Dendritic cell treated with granulocyte-macrophage colony-stimulating factor and Interleukin-4, amounts not matched to agents 40 ng/mL and 50 ng/mL, for 4 days (primary cell): Measurements from ENCODE around the gene FAM171A2.

Experiments used
- H3K27ac Mint-ChIP-seq: one replicate; pipeline ENCODE4 v1.8.0; 2022; ENCODE audit warnings: mild to moderate bottlenecking, mixed read lengths
- H3K27me3 Mint-ChIP-seq: one replicate; pipeline ENCODE4 v1.8.0; 2022; ENCODE audit warnings: mild to moderate bottlenecking, mixed read lengths
- H3K36me3 Mint-ChIP-seq: one replicate; pipeline ENCODE4 v1.8.0; 2022; ENCODE audit warnings: low read depth, mixed read lengths
- H3K4me1 Mint-ChIP-seq: one replicate; pipeline ENCODE4 v1.8.0; 2022; ENCODE audit warnings: low read depth, mixed read lengths
- H3K4me3 Mint-ChIP-seq: one replicate; pipeline ENCODE4 v1.8.0; 2022; ENCODE audit warnings: mild to moderate bottlenecking, moderate library complexity, mixed read lengths
- H3K9me3 Mint-ChIP-seq: one replicate; pipeline ENCODE4 v1.8.0; 2022; ENCODE audit warnings: mixed read lengths
- intact Hi-C: fragments of 100-400 bp; cut with micrococcal nuclease; formaldehyde crosslinking; loops from one replicate; pipeline ENCODE4 v1.15.0; 2022

The FAM171A2 gene

DNA sequence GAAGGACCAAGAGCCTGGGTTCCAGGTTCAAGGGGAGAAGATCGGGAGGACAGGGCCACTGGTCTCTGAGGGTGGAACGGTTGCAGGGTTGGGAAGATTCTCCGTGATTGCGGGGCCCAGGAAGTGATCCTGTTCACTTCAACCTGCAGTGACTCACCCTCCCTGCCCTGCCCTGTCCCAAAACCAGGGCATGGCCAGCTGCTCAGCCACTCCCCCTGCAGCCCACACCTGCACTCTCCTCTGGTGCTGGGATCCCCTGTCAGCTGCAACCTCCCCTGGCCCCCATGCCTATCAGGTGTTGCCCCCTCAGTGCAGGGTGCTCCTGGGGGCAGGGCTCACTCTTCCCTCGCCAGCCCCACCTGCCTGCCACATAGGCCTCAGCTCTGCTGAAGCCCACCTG is 54.2 kb downstream of the FAM171A2 start:
- Mint-ChIP-seq H3K4me1 (peaks cover 20% of the 10 kb centered on the region), H3K36me3 (no peaks in the 10 kb centered on the region), H3K27me3 (peaks cover 84% of the 10 kb centered on the region), H3K9me3 (no peaks in the 10 kb centered on the region), H3K27ac (no peak overlapping the region), H3K4me3 (no peak overlapping the region)
- intact Hi-C loops, result no loop called here

DNA sequence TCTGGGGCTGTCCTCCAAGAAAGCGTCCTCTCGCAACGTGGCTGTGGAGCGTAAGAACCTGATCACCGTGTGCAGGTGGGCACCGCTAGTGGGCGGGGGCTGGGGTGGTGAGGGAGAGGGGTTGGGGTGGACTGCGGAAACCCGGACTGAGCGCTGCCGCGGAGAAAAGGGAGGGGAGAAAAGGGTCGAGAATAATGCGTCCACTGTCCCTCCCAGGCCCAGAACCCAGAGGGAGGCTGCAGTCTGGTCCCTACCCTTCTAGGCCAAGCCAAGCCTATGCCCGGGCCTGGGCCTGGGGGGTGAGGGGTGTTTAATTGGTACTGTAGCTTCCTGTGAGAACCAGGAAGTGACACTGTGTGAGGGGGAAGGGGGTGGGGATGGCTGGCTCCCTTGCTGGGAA is 54.8 kb downstream of the FAM171A2 start:
- H3K27me3 Mint-ChIP-seq, result peaks cover 82% of the 10 kb centered on the region
- no peak overlapping the region for H3K27ac Mint-ChIP-seq
- no peaks in the 10 kb centered on the region for H3K36me3 Mint-ChIP-seq
- peak overlapping the region; percentile 44 for H3K4me3 Mint-ChIP-seq
- intact Hi-C loops, result no loop called here
- H3K4me1 Mint-ChIP-seq, result peaks cover 20% of the 10 kb centered on the region
- H3K9me3 Mint-ChIP-seq, result no peaks in the 10 kb centered on the region

DNA sequence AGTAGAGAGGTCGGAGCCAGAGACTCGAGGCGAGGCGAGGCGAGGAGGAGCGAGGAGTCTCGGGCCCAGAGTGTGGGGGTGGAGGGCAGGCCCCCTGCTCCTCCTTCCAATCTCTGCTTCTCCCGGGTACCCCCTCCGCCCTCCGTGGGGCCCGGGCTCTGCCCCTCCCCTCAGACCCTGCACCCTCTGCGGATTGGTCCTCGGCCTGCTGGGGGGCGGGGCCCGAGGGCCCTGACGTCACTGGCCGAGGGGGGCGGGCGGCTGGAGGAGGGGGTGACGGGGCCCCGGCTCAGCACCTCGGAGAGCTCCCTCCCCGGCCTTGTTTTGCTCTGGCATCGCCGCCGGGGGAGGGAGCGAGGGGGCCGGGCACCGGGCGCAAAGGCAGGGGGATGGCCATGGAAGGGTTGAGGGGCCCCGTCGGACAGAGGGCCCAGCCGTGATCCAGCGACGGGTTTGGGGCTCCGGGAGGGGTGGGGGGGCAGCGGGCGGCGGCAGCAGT is 55.3 kb downstream of the FAM171A2 start, which contains the start of gene RUNDC3A:
Gene RUNDC3A, plus strand, starts transcription at position 282 of the 499 bp plus-strand sequence. CDS start 232 bp downstream, outside the sequence.
- no peaks in the 10 kb centered on the region for H3K36me3 Mint-ChIP-seq
- peaks cover 82% of the 10 kb centered on the region for H3K27me3 Mint-ChIP-seq
- H3K9me3 Mint-ChIP-seq, result no peaks in the 10 kb centered on the region
- H3K4me1 Mint-ChIP-seq, result peaks cover 20% of the 10 kb centered on the region
- H3K4me3 Mint-ChIP-seq, result peak within 1 kb of the TSS; percentile 47
- intact Hi-C loops, result no loop called here
- H3K27ac Mint-ChIP-seq, result no peak within 1 kb of the TSS

DNA sequence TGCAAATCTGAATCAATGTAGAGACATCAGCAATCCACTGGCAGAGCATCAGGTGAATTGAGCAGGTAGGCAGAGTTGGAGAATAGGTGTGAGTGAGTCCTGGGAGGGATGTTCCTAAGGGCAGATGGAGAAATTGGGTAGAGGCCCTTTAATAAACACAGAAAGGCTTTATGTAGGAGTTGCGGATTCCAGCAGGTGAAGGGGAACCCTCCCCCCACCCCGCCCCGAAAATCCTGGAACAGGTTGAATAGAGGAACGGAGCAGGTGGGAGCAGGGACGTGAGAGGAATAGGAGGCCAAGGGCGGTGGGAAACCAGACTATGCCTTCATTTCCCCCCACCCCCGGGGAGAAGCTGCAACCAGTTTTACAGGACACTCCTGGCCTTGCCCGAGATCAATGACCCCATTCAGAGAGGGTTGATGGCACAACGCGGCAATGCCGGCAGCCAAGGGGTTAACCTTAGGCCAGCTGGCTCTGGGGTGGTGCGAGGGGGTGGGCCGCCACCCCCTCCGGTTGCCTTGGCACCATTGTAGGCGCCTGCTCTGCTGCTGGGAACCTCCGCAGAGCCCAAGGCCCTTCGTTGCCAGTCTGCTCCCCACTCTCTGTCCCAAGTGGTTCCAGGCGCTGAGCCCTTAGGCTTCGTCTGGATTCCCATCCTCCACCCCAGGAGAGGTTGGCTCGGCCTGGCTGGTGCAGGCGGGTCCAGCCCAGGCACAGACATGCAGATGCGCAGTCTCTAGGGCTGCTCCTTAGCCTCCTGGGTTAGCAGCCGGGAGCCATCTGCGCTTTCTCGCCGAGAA is 56.1 kb downstream of the FAM171A2 start:
- no peak overlapping the region for H3K4me3 Mint-ChIP-seq
- no peak overlapping the region for H3K27ac Mint-ChIP-seq
- H3K36me3 Mint-ChIP-seq, result no peaks in the 10 kb centered on the region
- H3K27me3 Mint-ChIP-seq, result peaks cover 79% of the 10 kb centered on the region
- H3K9me3 Mint-ChIP-seq, result no peaks in the 10 kb centered on the region
- peaks cover 20% of the 10 kb centered on the region for H3K4me1 Mint-ChIP-seq
- intact Hi-C loops, result no loop called here

DNA sequence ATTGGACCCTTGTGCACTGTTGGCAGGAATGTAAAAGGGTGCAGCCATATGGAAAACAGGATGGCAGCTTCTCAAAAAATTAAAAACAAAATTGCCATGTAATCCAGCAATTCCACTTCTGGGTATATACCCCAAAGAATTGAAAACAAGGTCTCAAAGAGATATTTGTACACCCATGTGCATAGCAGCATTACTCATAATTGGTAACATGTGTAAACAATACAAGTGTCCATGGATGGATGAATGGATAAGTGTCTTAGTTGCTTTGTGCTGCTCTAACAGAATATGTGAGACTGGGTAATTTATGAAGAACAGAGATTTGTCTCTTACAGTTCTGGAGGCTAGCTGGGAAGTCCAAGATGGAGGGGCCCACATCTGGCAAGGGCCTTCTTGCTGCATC is 59.0 kb downstream of the FAM171A2 start:
- no peak overlapping the region for H3K27ac Mint-ChIP-seq
- intact Hi-C loops, result no loop called here
- H3K27me3 Mint-ChIP-seq, result peaks cover 70% of the 10 kb centered on the region

More for the DNA sequence above, 59.0 kb downstream of the FAM171A2 start:
- Mint-ChIP-seq H3K36me3 (no peaks in the 10 kb centered on the region), H3K4me3 (no peak overlapping the region), H3K4me1 (peaks cover 21% of the 10 kb centered on the region), H3K9me3 (no peaks in the 10 kb centered on the region)
